HPDE6-E6E7 (cell line): ENCODE measurements around the gene SORBS2.
"Not testable (repeated sequence)": the region's sequence is repeated elsewhere in the genome, so short reads cannot be mapped to it uniquely, and the experiment has no call there.

Source experiments
- DNase-seq: peaks from one replicate; pipeline ENCODE4 v3.0.0; 2011; ENCODE audit warnings: missing footprints; ENCODE audit errors: extremely low spot score

Gene SORBS2

GRCh38 chr4:185712350-185713024, 99.5 kb downstream of the SORBS2 start:
- no peak for DNase-seq

- peak; percentile 16 for DNase-seq
Measured at GRCh38 chr4:185711726-185712125, 100.3 kb downstream of the SORBS2 start.

GRCh38 chr4:185710487-185710995, 101.5 kb downstream of the SORBS2 start:
- no peak for DNase-seq

- DNase-seq: peak; percentile 10
Measured at GRCh38 chr4:185709802-185710486, 102.0 kb downstream of the SORBS2 start.

- peak; percentile 17 for DNase-seq
Measured at GRCh38 chr4:185708348-185708747, 103.6 kb downstream of the SORBS2 start.

GRCh38 chr4:185707622-185708021, 104.4 kb downstream of the SORBS2 start:
- not testable (repeated sequence) for DNase-seq

GRCh38 chr4:185702147-185702663, 109.8 kb downstream of the SORBS2 start:
- DNase-seq: no peak

GRCh38 chr4:185700630-185701029, 111.4 kb downstream of the SORBS2 start:
- no peak for DNase-seq

GRCh38 chr4:185700048-185700447, 111.9 kb downstream of the SORBS2 start:
- peak; percentile 38 for DNase-seq

- DNase-seq: no peak
Measured at GRCh38 chr4:185697488-185697887, 114.5 kb downstream of the SORBS2 start.

- no peak for DNase-seq
Measured at GRCh38 chr4:185695743-185696142, 116.3 kb downstream of the SORBS2 start.

GRCh38 chr4:185693548-185694215, 118.3 kb downstream of the SORBS2 start:
- DNase-seq: no peak

GRCh38 chr4:185689407-185689806, 122.6 kb downstream of the SORBS2 start:
- DNase-seq: no peak

- DNase-seq: no peak
Measured at GRCh38 chr4:185685804-185686203, 126.2 kb downstream of the SORBS2 start.

GRCh38 chr4:185683896-185684295, 128.1 kb downstream of the SORBS2 start:
- DNase-seq: no peak

- DNase-seq: no peak
Measured at GRCh38 chr4:185683222-185683621, 128.8 kb downstream of the SORBS2 start.

GRCh38 chr4:185682236-185682635, 129.8 kb downstream of the SORBS2 start:
- DNase-seq: peak; percentile 49

GRCh38 chr4:185681604-185682003, 130.4 kb downstream of the SORBS2 start:
- DNase-seq: no peak

GRCh38 chr4:185680617-185681016, 131.4 kb downstream of the SORBS2 start:
- DNase-seq: no peak

GRCh38 chr4:185679523-185679922, 132.5 kb downstream of the SORBS2 start:
- DNase-seq: no peak

GRCh38 chr4:185677637-185678314, 134.2 kb downstream of the SORBS2 start:
- no peak for DNase-seq

- no peak for DNase-seq
Measured at GRCh38 chr4:185672618-185673017, 139.4 kb downstream of the SORBS2 start.
